Stimulated activated CD8-positive, alpha-beta memory T cell treated with anti-CD3 and anti-CD28 coated beads, Interleukin-7, amount 100 ng/mL, for 1 hour (primary cell): Measurements from ENCODE around the gene MFAP2.
"Not testable (repeated sequence)": the region's sequence is repeated elsewhere in the genome, so short reads cannot be mapped to it uniquely, and the experiment has no call there.

Source experiments
- DNase-seq, 2 donors: peaks; one replicate each; pipeline ENCODE4 v3.0.0-alpha.2; 2020; ENCODE audit warnings: low read depth in 2 of 2

MFAP2 gene

GRCh38 chr1:16929146-16930041 lies 51.0 kb downstream of the MFAP2 start:
- not testable (repeated sequence) for DNase-seq

DNA sequence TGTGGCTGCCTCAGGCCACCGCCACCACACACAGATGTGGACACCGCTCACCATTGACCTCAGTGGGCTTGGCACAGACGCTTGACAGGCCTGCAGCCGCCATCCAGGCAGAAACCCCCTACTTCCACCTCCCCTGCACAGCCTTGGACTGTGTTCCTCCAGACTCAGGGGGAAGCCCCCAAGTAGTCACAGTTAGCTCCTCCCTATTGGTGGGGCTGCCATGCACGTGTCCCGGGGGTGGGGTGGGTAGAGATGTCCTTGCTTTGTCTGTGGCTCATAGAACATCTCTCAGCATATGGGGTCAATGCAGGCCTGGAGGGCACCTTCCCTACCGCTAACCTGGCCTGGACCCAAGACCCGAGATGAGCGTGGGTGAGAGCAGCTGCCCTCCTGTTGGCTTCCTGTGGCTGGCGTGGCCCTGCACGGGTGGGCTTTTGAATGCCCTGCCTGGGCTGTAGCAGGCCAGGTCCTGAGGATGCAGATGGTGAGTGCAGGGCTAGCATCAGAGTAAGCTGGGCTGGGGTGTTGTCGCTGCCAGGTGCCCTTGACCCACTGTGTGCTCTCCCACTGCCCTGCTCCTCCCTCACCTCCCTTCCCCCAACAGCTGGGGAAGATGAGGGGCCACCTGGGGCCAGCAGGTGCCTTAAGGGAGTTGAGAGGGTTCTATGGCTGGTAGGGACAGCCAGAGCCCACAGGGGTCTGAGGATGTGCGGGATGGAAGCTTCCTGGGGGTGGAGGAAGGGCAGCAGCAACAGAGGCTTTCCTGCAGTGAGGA lies 52.5 kb downstream of the MFAP2 start:
- no peak for DNase-seq

DNA sequence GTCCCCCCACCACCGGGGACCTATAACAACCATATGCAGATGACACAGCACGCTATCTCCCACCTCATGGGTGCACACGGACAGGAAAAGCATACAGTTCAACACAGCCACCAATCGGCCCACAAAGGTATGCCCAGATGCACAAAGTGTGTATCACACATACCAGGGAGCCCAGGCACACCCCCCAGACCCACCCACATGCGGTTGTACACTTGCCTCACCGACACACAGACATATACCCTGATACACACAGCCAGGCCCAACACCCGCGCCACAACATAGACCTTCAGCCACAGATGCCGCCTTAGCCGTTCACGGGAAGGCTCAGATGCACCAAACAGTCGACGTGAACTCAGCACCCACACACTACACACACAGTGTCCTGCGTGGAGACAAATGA lies 53.2 kb downstream of the MFAP2 start:
- DNase-seq, result no peak

DNA sequence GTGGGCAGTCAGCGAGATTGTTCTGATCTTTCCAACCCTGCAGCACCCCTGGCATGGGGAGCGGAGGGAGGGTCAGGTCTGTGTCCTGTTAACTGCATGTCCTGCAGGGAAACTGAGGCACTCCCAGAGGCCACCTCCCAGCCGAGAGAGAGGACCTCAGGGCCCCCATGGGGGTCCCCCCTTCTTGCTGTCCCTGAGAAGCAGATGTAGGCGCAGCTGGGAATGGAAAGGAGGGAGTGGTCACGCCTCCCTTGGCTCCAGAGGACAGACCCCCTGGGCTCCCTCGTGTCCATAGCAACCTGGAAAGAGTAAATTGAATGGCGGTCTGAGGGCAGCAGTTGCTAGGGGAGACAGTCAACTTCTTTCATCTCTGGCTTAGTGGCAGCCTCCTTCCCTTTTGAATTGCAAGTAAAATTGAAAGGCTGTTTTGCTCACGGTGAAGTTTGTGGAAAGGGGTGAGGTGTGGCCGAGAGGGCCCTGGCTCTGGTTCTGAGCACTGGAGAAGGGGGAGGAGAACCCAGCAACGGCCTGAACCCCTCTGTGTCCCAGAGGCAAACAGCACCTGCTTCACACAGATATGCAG lies 53.8 kb downstream of the MFAP2 start:
- DNase-seq, result no peak

DNA sequence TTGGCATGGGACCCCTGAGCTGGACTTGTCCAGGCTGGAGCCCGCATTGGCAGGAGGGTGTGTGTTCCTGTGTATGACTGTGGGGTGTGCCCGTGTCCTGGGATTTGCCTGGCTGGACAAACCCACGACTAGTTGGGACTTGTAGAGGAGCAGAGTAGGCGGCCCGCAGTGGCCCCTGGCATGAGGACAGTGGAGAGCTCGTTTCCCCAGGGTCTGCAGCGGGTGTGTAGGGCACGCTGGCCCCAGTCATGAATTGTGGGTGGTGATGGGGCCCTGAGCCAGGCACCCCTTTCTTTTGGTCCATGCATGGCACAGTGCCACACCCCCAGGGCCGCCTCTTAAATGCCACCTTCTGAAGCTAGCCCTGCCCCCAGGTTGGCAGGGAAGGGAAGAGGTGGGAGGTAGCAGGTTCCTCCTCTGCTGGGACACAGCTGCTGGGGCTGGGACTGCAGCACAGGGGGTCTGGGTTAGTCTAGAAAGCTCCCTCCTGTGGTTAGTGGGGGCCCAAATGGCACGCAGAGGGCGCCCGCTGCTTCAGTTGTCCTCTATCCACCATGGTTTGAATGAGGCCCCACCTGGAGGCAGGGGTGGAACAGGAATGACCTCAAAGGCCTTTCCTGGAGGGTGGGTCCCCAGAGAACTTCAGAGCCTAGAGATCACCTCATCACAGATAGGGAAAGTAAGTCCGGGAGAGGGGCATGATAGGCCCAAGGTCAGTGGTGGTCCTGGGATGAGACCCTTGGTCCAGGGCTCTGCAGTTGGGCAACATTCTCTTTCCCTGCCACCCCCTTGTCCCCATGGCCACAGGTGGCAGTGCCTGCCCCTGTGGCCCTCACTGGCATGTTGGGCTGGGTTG lies 54.6 kb downstream of the MFAP2 start:
- no peak for DNase-seq

DNA sequence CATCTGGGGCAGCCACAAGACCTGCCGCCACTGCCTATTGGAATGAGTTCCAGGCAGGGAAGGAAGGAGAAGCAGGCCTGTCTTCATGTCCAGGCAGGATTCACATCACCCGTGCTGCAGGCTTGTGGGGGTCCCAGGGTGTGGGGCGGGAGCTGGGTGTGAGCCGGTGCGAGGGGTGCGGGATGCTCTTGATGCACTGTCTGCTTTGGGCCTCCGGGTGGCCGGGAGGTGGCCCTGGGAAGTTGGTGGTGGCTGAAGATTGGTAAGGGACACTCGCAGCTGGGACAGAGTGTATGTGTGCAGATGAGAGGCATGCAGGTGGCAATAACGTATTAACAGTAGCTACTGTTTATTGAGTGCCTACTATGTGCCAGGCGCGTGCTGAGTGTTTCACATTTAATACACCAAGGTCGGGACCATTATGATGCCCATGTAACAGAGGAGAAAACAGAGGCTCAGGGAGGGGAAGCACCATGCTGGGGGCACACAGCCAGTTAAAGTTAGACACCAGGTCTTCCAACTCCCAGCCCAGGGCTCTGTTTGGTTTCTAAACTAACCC lies 55.4 kb downstream of the MFAP2 start:
- DNase-seq, result no peak
